NCI-H2029 treated with DMSO at 0.1 percent for 48 hours (cell line): ENCODE data around the gene TRPV4.

Experiments
- DNase-seq: peaks from one replicate; lab custom pipeline; 2025; lab: John Stamatoyannopoulos, UW

Gene TRPV4

DNA sequence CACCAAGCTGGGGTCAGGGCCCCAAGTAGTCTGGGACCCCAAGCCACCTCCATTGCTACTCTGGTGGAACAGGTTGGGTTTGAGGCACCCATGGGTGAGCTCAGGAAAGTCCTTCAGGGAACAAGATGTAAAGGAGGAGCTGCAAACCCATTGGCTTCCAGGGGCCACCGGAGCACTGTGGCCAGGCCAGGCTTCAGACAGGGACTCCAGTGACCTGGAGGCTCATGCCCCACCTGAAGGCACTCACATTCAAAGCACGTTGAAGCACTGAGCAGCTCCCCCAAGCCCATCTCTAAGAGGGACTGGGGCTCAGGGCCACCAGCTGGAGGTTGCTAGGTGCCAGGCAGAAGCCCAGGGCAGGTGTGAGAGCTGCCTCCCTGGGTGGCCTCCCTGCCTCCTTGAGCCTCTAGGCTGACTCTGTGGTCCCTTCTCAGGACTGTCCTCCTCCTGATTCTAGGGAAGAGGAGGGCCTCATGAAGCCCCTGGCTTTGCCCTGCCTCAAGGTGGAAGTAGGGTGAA is 70.5 kb downstream of the TRPV4 start:
- DNase-seq = no peak

GRCh38 chr12:109762071-109762672 is 71.0 kb downstream of the TRPV4 start:
- no peak for DNase-seq

DNA sequence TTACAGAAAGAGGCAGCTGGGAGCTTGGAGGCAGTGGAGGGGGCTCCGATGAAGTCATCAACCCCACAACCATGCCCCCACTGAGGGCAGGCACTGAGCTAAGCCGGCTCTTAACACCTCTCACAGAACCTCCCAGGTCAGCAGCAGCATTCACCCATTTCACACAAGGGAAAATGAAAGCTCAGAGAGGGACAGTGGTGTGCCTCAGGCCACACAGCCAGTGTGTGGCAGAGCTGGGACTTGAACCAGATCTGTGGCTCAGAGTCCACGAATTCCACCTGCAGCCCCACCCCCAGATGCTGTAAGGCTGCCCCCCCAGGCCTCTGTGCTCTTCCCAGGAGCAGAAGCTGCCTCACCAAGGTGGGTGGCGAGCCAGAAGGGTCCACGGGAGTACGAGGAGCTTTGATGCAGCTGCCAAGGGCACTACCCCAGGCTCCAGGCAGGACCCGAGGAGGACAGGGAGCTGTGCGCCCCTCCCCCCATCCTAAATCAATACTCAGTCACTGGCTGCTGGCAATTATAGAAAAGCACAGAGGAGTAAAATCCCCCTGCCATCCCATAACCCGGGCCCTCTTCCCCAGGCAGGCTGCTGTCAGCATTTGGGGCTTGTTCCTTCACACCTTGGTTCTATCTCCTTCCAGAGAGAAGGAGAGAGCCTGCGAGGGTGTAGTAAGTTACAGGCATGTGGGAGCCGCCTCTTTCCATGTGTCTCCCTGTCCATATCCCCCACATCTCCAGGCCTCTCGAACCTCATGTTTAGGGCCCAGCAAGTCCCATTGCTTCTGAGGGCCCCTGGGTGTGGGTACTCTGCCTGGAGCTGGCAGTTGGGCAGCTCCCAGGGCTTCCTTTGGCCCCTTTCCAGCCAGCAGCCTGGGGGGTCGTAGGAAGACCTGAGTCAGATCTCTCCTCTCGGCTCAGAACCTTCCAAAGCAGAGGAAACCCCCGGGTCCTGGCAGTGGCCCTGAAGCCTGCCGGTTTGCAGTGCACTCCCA is 72.0 kb downstream of the TRPV4 start:
- no peak for DNase-seq

DNA sequence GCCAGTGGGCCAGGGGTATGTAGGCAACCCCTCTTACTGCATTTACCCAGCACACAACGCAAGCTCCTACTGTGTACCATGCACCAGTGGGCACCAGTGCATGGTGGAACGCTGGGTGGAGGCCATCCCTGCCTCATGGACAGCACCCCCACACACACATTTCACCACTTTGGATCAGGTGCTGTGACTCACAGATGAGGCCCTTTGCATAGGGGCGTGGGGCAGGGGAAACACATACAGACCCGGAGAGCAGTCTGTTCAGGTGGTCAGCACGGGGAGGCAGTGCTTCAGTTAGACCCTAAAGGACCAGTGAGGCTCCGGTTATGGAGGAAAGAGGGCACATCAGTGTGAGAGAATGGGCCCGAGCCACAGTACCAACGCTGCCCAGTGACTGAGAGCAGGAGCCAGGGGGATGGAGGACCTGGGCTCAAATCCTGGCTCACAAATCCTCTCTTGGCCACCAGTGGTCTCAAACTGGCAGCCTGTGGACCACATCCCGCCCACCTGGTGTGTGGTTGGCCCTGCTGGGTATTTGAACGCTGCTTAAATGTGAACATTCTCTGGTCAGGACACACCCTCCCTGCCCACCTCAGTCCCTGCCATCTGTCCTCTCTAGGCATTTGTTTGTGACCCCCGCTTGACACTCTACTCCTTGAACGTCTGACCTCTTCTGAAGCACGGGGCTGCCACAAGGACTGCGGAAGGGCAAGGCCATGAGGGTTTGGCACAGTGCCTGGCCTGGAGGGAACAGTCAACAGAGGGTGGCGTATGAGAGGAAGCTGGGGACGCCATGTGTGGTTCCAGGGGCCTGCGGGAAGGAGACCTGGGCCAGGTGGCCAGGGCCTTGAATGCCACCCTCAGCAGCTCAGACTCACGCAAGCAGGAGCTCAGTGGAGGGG is 72.9 kb downstream of the TRPV4 start:
- peak; percentile 76 for DNase-seq

GRCh38 chr12:109759595-109759994 is 73.6 kb downstream of the TRPV4 start:
- no peak for DNase-seq

- DNase-seq = no peak
Observed at GRCh38 chr12:109758426-109759420, 74.5 kb downstream of the TRPV4 start.

- no peak for DNase-seq
Observed at GRCh38 chr12:109757671-109758265, 75.4 kb downstream of the TRPV4 start.

DNA sequence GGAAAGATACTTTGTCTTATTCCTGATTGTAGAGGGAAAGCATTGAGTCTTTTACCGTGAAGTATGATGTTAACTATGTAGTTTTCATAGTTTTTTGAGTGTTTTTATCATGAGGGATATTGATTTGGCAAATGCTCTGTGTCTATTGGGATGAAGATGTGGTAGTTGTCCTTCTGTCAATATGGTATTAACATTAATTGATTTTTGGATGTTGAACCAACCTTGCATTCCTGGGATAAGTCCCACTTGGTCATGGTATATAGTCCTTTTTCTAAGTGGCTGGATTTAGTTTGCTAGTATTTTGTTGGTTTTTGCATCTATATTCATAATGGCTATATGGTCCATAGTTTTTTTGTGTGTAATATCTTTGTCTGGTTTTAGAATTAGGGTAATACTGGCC is 76.7 kb downstream of the TRPV4 start:
- no peak for DNase-seq

GRCh38 chr12:109753959-109754358 is 79.2 kb downstream of the TRPV4 start:
- DNase-seq = no peak

GRCh38 chr12:109753054-109753401 is 80.2 kb downstream of the TRPV4 start:
- no peak for DNase-seq

DNA sequence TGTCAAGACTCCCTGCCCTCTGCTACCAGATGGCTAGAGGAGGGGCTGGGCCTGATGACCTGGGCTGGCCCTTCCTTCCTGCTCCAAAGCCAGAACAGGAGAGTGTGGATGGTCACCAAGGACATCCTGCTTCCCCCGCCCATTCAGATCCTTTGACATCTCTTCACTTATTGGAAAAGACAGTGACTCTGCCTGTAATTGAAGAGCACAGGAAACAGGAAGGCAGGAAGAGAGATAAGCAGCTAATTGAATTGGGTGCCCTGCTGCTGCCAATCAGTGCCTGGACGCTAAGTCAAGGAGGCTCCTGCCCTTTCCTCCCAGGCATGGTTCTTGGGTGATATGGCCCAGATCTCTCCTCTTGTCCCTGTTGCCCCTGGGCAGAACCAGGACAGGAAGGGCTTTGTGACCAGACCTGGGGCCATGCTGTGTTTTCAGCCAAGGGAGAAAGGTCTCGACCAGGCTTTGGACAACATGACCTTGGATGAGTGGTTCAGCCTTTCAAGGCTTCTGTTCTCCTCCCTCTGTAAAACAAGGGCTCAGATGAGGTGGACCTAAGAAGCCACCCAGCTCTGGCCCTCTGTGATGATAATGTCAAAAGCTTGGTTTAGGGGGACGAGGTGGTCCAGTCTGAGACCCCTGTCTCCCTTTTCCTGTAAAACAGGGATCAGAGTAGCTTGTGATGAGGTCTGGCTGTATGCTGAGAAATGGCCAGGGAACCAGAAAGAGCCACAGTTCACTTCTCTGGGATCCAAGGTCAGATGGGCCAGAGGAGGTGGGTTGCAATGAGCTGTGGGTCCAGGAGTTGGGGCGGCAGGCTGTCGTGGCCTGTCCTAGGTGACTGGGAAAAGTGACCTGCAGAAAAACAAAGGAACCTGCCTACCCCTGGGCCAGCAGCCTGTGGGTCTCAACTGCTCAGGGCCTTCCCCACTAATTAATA is 80.8 kb downstream of the TRPV4 start:
- no peak for DNase-seq

DNA sequence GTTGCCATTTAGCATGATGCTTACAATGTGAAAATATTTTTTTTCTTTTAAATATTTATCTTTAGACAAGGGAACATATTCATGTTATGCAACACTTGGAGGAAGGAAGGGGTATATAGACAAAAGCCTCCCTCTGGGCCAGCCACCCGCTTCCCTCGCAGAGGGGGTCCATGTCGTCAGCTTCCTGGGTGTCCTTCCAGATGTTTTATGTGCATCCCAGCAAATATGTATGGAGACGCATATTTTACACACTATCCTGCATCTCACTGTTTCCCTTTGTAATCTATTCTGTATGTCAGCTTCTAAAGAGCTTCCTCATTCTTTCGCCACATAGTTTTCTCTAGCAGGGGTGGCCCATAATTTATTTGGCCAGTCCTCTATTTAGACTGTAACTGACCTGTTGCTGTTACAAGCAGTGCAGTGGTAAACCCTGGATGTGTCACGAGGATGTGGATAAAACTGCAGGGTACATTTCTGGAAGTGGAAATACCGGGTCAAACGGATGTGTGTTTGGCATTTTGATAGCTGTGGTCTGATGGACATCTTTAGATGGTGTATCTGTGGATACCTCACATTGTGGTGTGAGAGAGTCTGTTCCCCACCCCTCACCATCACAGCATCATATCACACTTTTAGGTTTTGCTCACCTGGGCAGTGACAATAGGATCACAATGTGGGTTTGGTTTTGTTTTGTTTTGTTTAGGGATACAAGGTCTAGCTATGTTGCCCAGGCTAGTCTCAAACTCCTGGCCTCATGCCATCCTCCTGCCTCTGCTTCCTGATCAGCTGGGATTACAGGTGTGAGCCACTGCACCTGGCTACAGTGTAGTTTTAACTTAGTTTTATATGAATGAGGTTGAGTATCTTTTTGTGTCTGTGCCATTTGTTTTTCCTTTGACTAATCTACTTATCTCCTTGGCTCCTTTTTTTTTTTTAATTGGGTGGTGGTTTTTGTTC is 87.9 kb downstream of the TRPV4 start:
- DNase-seq = peak; percentile 45

- DNase-seq = no peak
Observed at GRCh38 chr12:109744026-109744425, 89.2 kb downstream of the TRPV4 start.

GRCh38 chr12:109743076-109743910 is 89.9 kb downstream of the TRPV4 start:
- DNase-seq = no peak

DNA sequence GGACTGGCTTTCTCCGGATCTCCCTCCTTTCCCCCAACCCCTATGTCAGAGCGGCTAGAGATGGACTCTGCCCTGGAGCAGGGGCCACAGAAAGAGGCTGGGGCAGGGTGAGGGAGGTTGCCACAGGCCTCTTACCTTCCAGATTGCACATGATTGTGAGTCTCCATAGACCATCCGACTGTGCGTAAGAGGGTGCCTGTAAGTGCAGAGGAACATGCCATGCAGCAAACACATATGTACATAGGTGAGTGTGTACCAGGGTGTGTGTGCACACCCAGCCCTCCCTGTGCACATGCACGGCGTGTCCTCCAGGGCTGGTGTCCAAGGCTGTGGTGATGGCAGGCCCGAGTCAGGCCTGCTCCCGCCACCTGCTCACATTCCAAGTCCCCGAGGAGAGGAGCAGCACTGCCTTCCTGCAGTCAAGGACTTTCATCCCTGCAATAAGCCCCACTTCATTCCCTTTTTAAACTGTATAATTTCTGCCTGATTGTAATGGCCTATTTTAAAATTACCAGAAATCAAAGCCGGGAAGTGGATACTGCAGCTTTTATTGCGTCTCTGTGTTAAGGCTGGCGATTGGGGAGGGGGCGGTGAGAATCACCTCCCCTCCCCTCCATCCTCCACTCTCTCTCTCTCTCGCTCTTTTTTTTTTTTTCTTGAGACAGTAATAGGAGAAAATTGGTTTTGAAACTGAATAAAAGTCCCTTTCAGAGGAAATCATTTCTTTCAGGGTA is 91.1 kb downstream of the TRPV4 start:
- no peak for DNase-seq

- no peak for DNase-seq
Observed at GRCh38 chr12:109741286-109741969, 91.8 kb downstream of the TRPV4 start.
